NT2/D1 (cell line): ENCODE measurements around the gene PHEX.

ENCODE experiments used
- SUZ12 ChIP-seq: IDR thresholded peaks from 2 replicates; pipeline ENCODE4 v1.6.1; 2011; ENCODE audit not compliant: insufficient read length, insufficient read depth; ENCODE audit errors: extremely low read depth
- YY1 ChIP-seq: IDR thresholded peaks from 2 replicates; pipeline ENCODE4 v1.6.1; 2011; ENCODE audit not compliant: insufficient read length, insufficient read depth
- ZNF274 ChIP-seq: IDR thresholded peaks from 2 replicates; pipeline ENCODE4 v1.6.1; 2011; ENCODE audit warnings: mild to moderate bottlenecking, low read depth, low read length

GRCh38 chrX:22121161-22121560 lies 89.0 kb downstream of the PHEX start:
- TF ChIP-seq ZNF274, result no peak
- TF ChIP-seq YY1, result no peak
- no peak for TF ChIP-seq SUZ12
